ENCODE measurements around the gene DIAPH2.

DIAPH2 gene

GRCh38 chrX:96957718-96958117, 273.1 kb downstream of the DIAPH2 start:
- no peak overlapping the region for H3K4me3 ChIP-seq (ENCODE audit: control insufficient read depth, low read depth, low read length)
- TF ChIP-seq CTCF (IDR thresholded peaks at IDR 0.05; ENCODE audit: control insufficient read depth, insufficient read depth, low read depth, low read length, missing control alignments), result no peak
- DNase-seq (ENCODE audit: low read depth), result no peak

- TF ChIP-seq CTCF (IDR thresholded peaks at IDR 0.05; ENCODE audit: control insufficient read depth, insufficient read depth, low read depth, low read length, missing control alignments), result no peak
- H3K4me3 ChIP-seq (ENCODE audit: control insufficient read depth, low read depth, low read length), result no peak overlapping the region
- DNase-seq (ENCODE audit: low read depth), result no peak
Measured at GRCh38 chrX:96971812-96972211, 287.2 kb downstream of the DIAPH2 start.

- H3K4me3 ChIP-seq (ENCODE audit: control insufficient read depth, low read depth, low read length), result no peak overlapping the region
Measured at GRCh38 chrX:96978906-96979305, 294.3 kb downstream of the DIAPH2 start.

GRCh38 chrX:96979766-96980165, 295.1 kb downstream of the DIAPH2 start:
- no peak for TF ChIP-seq CTCF (IDR thresholded peaks at IDR 0.05; ENCODE audit: control insufficient read depth, insufficient read depth, low read depth, low read length, missing control alignments)
- no peak overlapping the region for H3K4me3 ChIP-seq (ENCODE audit: control insufficient read depth, low read depth, low read length)
- DNase-seq (ENCODE audit: low read depth), result no peak

More at GRCh38 chrX:96978906-96979305, 294.3 kb downstream of the DIAPH2 start:
- no peak for DNase-seq (ENCODE audit: low read depth)
- no peak for TF ChIP-seq CTCF (IDR thresholded peaks at IDR 0.05; ENCODE audit: control insufficient read depth, insufficient read depth, low read depth, low read length, missing control alignments)

- TF ChIP-seq CTCF (IDR thresholded peaks at IDR 0.05; ENCODE audit: control insufficient read depth, insufficient read depth, low read depth, low read length, missing control alignments), result no peak
- no peak for DNase-seq (ENCODE audit: low read depth)
Measured at GRCh38 chrX:96982161-96982560, 297.5 kb downstream of the DIAPH2 start.

GRCh38 chrX:96984538-96984937, 299.9 kb downstream of the DIAPH2 start:
- no peak overlapping the region for H3K4me3 ChIP-seq (ENCODE audit: control insufficient read depth, low read depth, low read length)
- DNase-seq (ENCODE audit: low read depth), result no peak
- TF ChIP-seq CTCF (IDR thresholded peaks at IDR 0.05; ENCODE audit: control insufficient read depth, insufficient read depth, low read depth, low read length, missing control alignments), result no peak

More at GRCh38 chrX:96982161-96982560, 297.5 kb downstream of the DIAPH2 start:
- H3K4me3 ChIP-seq (ENCODE audit: control insufficient read depth, low read depth, low read length), result no peak overlapping the region

- H3K4me3 ChIP-seq (ENCODE audit: control insufficient read depth, low read depth, low read length), result no peak overlapping the region
- DNase-seq (ENCODE audit: low read depth), result no peak
- no peak for TF ChIP-seq CTCF (IDR thresholded peaks at IDR 0.05; ENCODE audit: control insufficient read depth, insufficient read depth, low read depth, low read length, missing control alignments)
Measured at GRCh38 chrX:96985046-96985445, 300.4 kb downstream of the DIAPH2 start.
